Fibroblast of lung (primary cell): Measurements from ENCODE around the gene PDE3B. TPM values are rescaled to one million over a fixed set of nuclear protein-coding genes. Genes with fewer than 3 reads are reported as not detected.
A peak's percentile ranks its signal among the peaks of the same experiment; 100 is the strongest.

Experiments used
- DNase-seq, 2 donors: peaks; one replicate each; pipeline versions ENCODE4 v3.0.0 to v3.0.0-alpha.2; 2010; ENCODE audit warnings: low read depth in 2 of 2
- H2AFZ ChIP-seq: 2 replicates; pipeline ENCODE4 v1.5.1; 2012; ENCODE audit warnings: low read length, control low read depth, inconsistent platforms
- H3K27ac ChIP-seq: 2 replicates; pipeline ENCODE4 v1.5.1; 2011; ENCODE audit warnings: low read length, control low read depth; ENCODE audit not compliant: insufficient read depth
- H3K27me3 ChIP-seq: 2 replicates; pipeline ENCODE4 v1.5.1; 2011; ENCODE audit warnings: mild to moderate bottlenecking, low read length; ENCODE audit not compliant: control insufficient read depth, insufficient read depth
- H3K36me3 ChIP-seq: 2 replicates; pipeline ENCODE4 v1.5.1; 2011; ENCODE audit warnings: low read length; ENCODE audit not compliant: control insufficient read depth, insufficient read depth
- H3K4me1 ChIP-seq: 2 replicates; pipeline ENCODE4 v1.5.1; 2011; ENCODE audit warnings: low read length; ENCODE audit not compliant: control insufficient read depth, insufficient read depth; ENCODE audit errors: extremely low read depth
- H3K4me2 ChIP-seq: 2 replicates; pipeline ENCODE4 v1.5.1; 2011; ENCODE audit warnings: low read length, control low read depth; ENCODE audit not compliant: insufficient read depth; ENCODE audit errors: extremely low read depth
- H3K4me3 ChIP-seq, 4 experiments: fragments of 200-600 bp in 1 of 4; sonication (generic) in 1 of 4; replicated peaks in 1 of 4; 2 replicates each; pipeline ENCODE4 v1.5.1; 2011 to 2016; ENCODE audit warnings: low read length in 4 of 4, low read depth in 3 of 4, mild to moderate bottlenecking in 3 of 4, control low read depth in 2 of 4, inconsistent platforms in 1 of 4, mixed read lengths in 1 of 4; ENCODE audit not compliant: insufficient read depth in 1 of 4; ENCODE audit errors: control extremely low read depth in 1 of 4
- H3K79me2 ChIP-seq: 2 replicates; pipeline ENCODE4 v1.5.1; 2012; ENCODE audit warnings: mild to moderate bottlenecking, low read length, inconsistent platforms; ENCODE audit not compliant: control insufficient read depth, insufficient read depth
- H3K9ac ChIP-seq: 2 replicates; pipeline ENCODE4 v1.5.1; 2011; ENCODE audit warnings: mild to moderate bottlenecking, low read length, control low read depth; ENCODE audit not compliant: insufficient read depth
- H3K9me3 ChIP-seq: 2 replicates; pipeline ENCODE4 v1.5.1; 2012; ENCODE audit warnings: low read depth, low read length; ENCODE audit not compliant: control insufficient read depth, insufficient read depth
- H4K20me1 ChIP-seq: 2 replicates; pipeline ENCODE4 v1.5.1; 2011; ENCODE audit warnings: low read length; ENCODE audit not compliant: control insufficient read depth, insufficient read depth; ENCODE audit errors: extremely low read depth
- EZH2 ChIP-seq: IDR thresholded peaks from 2 replicates; pipeline ENCODE4 v1.5.1; 2012; ENCODE audit warnings: low read length, control low read depth, mild to moderate bottlenecking; ENCODE audit errors: missing control alignments
- polyA plus RNA-seq, 2 donors: library from polyadenylated mRNA; depleted of rRNA in 1 of 2; stranded (reverse) in 1 of 2; unstranded in 1 of 2; fragments of >200 nt; gene quantifications; 2 replicates each; pipeline ENCODE4 v1.2.1, GENCODE V29; 2011 to 2012; ENCODE audit warnings: missing spikeins in 1 of 2
- total RNA-seq: library from RNA; depleted of rRNA; stranded (reverse); fragments of >200 nt; gene quantifications from 2 replicates; pipeline ENCODE4 v1.2.1, GENCODE V29; 2014
- TF ChIP-seq, protein P1 (sequence below), 2 donors: IDR thresholded peaks in 1 of 2; conservative IDR thresholded peaks in 1 of 2; 1 replicate in 1 of 2; 2 replicates in 1 of 2; pipeline ENCODE4 v1.5.1; 2011 to 2012; ENCODE audit warnings: low read length in 2 of 2, control low read depth in 1 of 2, inconsistent platforms in 1 of 2, low read depth in 1 of 2, mild to moderate bottlenecking in 1 of 2

The PDE3B gene
- total and polyA plus RNA-seq, 2 donors (not counting 1 experiment from before 2014, with no cell fraction given), result 0.43 to 11.2 TPM

DNA sequence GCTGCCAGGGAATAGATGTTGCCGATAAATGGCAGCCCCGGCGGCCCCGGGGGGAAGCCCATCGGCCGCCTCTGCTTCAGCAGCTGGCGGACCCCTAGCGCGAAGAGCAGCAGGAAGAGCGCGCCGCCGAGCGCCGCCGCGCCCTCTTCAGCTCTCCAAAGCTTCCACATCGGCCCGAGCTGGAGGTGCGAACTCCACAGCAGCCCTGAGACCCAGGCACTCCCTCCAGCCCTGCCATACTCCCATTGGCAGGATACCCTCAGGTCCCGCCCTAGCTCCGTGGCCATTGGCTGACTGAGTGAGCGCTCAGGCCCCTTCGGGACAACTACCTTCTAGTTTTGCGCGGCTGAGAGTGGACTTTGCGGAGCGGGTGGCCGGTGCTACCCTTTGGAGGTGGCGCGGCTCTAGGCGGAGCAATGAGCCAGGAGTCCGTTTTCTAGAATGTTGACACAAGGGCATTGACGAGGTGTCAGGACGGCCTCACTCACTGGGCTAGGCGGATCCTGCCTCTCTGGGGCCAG is 248.5 kb downstream of the PDE3B start, which contains the start of gene CYP2R1:
Gene CYP2R1 (minus strand): TSS at position 196 of the 521 bp plus-strand sequence. CDS start 26 bp downstream, at position 170.
- no peaks in the 10 kb centered on the region for H3K79me2 ChIP-seq
- peak within 1 kb of the TSS; percentile 50 to 81 (median 70) for H3K4me3 ChIP-seq
- no peak for TF ChIP-seq EZH2
- TF ChIP-seq, protein P1, sequence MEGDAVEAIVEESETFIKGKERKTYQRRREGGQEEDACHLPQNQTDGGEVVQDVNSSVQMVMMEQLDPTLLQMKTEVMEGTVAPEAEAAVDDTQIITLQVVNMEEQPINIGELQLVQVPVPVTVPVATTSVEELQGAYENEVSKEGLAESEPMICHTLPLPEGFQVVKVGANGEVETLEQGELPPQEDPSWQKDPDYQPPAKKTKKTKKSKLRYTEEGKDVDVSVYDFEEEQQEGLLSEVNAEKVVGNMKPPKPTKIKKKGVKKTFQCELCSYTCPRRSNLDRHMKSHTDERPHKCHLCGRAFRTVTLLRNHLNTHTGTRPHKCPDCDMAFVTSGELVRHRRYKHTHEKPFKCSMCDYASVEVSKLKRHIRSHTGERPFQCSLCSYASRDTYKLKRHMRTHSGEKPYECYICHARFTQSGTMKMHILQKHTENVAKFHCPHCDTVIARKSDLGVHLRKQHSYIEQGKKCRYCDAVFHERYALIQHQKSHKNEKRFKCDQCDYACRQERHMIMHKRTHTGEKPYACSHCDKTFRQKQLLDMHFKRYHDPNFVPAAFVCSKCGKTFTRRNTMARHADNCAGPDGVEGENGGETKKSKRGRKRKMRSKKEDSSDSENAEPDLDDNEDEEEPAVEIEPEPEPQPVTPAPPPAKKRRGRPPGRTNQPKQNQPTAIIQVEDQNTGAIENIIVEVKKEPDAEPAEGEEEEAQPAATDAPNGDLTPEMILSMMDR (conservative IDR thresholded peaks at IDR 0.05 in 1 of 2, IDR thresholded peaks at IDR 0.05 in 1 of 2; ENCODE audit: low read depth in 1 of 2, low read length in 2 of 2), result no peak
- no peaks in the 10 kb centered on the region for H3K27me3 ChIP-seq
- H3K27ac ChIP-seq, result no peak within 1 kb of the TSS
- DNase-seq, result peak; percentile 97 to 98
- H3K36me3 ChIP-seq, result no peaks in the 10 kb centered on the region
- H4K20me1 ChIP-seq, result no peaks in the 10 kb centered on the region
- peak within 1 kb of the TSS; percentile 91 for H2AFZ ChIP-seq
- no peak within 1 kb of the TSS for H3K9ac ChIP-seq
- no peaks in the 10 kb centered on the region for H3K9me3 ChIP-seq
- H3K4me2 ChIP-seq, result peak within 1 kb of the TSS; percentile 91
- no peaks in the 10 kb centered on the region for H3K4me1 ChIP-seq

DNA sequence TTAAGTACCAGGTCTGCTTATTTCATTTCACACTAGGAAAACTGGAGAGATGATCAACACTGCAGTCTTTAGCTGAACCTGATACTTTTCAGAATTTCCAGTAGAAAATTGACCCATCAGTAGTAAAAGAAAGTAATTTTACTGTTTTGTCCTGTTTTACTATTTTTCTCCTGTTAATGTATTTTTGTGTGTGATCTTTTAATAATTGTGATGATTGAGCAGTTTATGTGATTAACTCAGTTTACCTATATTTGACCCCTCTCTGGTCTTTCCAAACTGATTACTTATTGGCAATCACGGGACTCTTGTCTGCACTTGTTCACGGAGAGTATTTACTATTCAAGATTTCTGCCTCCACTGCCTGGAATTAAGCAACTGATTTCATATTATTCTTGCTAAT is 249.0 kb downstream of the PDE3B start:
- no peaks in the 10 kb centered on the region for H4K20me1 ChIP-seq
- H3K9ac ChIP-seq, result no peak overlapping the region
- H3K4me3 ChIP-seq, result peak overlapping the region in 3 of 4 experiments; percentile 29 to 81 (median 71)
- H3K4me2 ChIP-seq, result peak overlapping the region; percentile 91
- no peaks in the 10 kb centered on the region for H3K79me2 ChIP-seq
- TF ChIP-seq, protein P1 (conservative IDR thresholded peaks at IDR 0.05 in 1 of 2, IDR thresholded peaks at IDR 0.05 in 1 of 2; ENCODE audit: low read depth in 1 of 2, low read length in 2 of 2), result no peak
- TF ChIP-seq EZH2, result no peak
- no peak overlapping the region for H3K27ac ChIP-seq
- H3K9me3 ChIP-seq, result no peaks in the 10 kb centered on the region
- H3K27me3 ChIP-seq, result no peaks in the 10 kb centered on the region
- no peaks in the 10 kb centered on the region for H3K4me1 ChIP-seq
- DNase-seq, result no peak
- H2AFZ ChIP-seq, result peak overlapping the region; percentile 43
- H3K36me3 ChIP-seq, result no peaks in the 10 kb centered on the region

- Histone ChIP-seq H3K27me3 (no peaks in the 10 kb centered on the region), H3K4me1 (no peaks in the 10 kb centered on the region), H3K36me3 (no peaks in the 10 kb centered on the region), H3K27ac (no peak overlapping the region), H3K4me3 (no peak overlapping the region), H3K9me3 (no peaks in the 10 kb centered on the region), H2AFZ (no peak overlapping the region), H3K79me2 (no peaks in the 10 kb centered on the region), H4K20me1 (no peaks in the 10 kb centered on the region), H3K9ac (no peak overlapping the region), H3K4me2 (no peak overlapping the region)
- TF ChIP-seq, protein P1 (conservative IDR thresholded peaks at IDR 0.05 in 1 of 2, IDR thresholded peaks at IDR 0.05 in 1 of 2; ENCODE audit: low read depth in 1 of 2, low read length in 2 of 2), result no peak
- TF ChIP-seq EZH2, result no peak
- DNase-seq, result peak in 1 of 2 donors; percentile 93
Measured at GRCh38 chr11:14894657-14895598, 251.3 kb downstream of the PDE3B start.
